ENCODE data around the gene FRG1. TPM values are rescaled to one million over a fixed set of nuclear protein-coding genes. Genes with fewer than 3 reads are reported as not detected.
"Not testable (repeated sequence)": the region's sequence is repeated elsewhere in the genome, so short reads cannot be mapped to it uniquely, and the experiment has no call there.

FRG1 gene
- 28.9 TPM for polyA plus RNA-seq (2013, experiment 1 of 2; ENCODE audit: insufficient read length)
- 22.0 TPM for polyA plus RNA-seq (2013, experiment 2 of 2; ENCODE audit: insufficient read length)

GRCh38 chr4:189940178-189941004 lies at the start of gene FRG1:
FRG1 (plus strand) TSS chr4:189940872; CDS start chr4:189941010, 138 bp downstream.
- DNase-seq = peak; percentile 94

DNA sequence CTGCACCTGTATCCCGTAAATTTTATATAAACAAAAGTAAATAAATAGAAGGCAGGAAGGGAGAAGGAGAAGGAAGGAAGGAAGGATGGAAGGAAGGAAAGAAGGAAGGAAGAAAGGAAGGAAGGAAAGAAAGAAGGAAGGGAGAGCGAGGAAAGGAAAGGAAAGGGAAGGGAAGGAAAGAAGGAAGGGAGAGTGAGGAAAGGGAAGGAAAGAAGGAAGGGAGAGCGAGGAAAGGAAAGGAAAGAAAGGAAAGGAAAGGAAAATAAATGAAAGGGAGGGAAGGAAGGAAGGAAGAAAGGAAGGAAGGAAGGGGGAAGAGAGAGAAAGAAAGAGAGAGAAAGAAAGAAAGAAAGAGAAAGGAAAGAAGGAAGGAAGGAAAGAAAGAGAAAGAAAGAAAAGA lies 43.0 kb upstream of the FRG1 start:
- no peak for DNase-seq

DNA sequence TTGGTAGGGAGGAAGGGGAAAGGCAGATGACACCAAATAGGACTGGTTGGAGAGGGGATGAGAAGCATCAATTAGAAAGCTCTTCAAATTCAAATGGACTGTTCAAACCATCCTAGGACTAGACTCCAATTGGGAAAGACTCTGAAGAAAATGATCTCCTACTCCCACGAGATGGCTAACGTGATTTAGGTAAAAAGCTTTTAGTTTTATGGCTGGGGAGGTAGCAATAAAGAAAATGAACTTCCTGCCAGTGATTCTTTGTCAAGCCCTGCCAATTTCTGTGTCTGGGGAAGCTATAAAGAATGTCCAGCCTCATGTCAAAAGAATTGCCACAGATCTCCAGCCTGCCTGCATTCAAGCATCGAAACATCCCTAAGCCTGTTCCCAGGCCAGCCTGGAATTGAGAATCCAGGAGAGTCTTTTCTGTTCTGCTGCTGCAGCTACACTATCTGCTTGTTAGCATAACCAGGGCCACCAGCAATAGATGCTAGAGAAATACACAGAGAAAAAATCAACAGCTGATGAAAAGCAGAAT lies 41.1 kb upstream of the FRG1 start:
- DNase-seq = not testable (repeated sequence)

GRCh38 chr4:189904420-189905027 lies 36.1 kb upstream of the FRG1 start:
- DNase-seq = peak; percentile 67

- DNase-seq = no peak
Measured at GRCh38 chr4:189912170-189912569, 28.5 kb upstream of the FRG1 start.

DNA sequence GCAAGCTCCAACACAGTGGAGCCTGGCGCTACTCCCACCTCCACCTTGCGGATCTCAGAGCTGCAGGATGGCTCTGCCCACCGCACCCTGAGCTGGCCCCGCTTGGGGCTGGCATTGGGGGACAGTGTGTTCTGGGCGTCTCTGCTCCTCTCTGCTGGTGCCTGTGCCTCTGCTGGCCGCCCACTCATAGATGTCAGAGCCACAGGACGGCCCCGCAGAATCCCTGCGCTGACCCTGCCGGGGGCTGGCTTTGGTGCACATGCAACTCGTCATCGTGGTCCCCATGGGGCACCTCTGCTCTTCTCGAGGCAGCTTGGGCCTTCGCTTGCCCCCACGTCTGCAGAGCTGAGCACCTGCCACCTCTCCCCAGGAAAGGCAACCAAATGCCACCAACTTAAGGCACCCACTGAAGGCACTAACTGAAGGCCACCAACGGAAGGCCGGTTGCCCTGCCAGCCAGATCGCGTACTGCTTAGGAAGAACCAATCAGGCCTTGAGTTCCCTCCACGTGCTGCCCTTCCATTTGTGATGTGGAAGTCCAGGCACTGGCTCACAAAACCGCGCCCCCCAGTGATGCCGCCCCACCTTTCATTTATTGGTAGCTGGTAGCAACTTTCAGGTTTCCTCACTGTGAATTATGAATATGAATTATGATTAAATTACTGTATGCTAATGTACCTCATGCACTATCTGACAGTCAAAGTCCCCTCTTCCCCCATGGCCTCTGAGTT lies 23.3 kb upstream of the FRG1 start:
- no peak for DNase-seq

GRCh38 chr4:189921058-189921457 lies 19.6 kb upstream of the FRG1 start:
- no peak for DNase-seq

- not testable (repeated sequence) for DNase-seq
Measured at GRCh38 chr4:189926742-189927141, 13.9 kb upstream of the FRG1 start.

GRCh38 chr4:189941005-189941450 lies 356 bp downstream of the FRG1 start:
- no peak for DNase-seq

DNA sequence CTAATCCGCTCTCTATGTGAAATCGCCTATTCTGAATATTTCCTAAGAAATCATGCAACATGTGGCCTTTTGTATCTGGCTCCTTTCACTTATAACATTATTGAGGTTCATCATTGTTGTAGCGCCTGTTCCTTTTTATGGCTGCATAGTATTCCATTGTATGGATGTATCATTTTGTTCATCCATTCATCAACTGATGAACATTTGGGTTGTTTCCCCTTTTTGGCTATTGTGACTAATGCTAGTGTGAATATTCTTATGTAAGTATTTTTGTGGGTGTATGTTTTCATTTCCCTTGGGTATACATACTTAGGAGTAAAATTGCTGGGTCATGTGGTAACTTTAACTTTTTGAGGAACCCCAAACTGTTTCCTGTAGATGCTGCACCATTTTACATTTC lies 1.7 kb downstream of the FRG1 start:
- DNase-seq = not testable (repeated sequence)

GRCh38 chr4:189944077-189944476 lies 3.4 kb downstream of the FRG1 start:
- not testable (repeated sequence) for DNase-seq

DNA sequence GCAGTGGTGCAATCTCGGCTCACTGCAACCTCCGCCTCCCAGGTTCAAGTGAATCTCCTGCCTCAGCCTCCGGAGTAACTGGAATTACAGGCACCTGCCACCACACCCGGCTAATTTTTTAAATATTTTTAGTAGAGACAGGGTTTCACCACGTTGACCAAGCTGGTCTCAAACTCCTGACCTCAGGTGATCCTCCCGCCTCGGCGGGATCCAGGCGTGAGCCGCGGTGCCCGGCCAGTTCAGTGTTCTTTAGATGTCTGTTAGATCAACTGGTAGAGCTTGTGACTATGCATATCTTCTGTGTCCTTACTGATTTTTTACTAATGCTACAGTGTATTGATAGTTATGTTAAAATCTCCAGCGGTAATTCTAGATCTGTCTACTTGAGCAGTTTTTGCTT lies 6.2 kb downstream of the FRG1 start:
- DNase-seq = not testable (repeated sequence)

- not testable (repeated sequence) for DNase-seq
Measured at GRCh38 chr4:189948486-189948885, 7.8 kb downstream of the FRG1 start.

DNA sequence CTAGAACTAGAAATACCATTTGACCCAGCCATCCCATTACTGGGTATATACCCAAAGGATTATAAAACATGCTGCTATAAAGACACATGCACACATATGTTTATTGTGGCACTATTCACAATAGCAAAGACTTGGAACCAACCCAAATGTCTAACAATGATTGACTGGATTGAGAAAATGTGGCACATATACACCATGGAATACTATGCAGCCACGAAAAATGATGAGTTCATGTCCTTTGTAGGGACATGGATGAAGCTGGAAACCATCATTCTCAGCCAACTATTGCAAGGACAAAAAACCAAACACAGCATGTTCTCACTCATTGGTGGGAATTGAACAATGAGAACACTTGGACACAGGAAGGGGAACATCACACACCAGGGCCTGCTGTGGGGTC lies 28.6 kb downstream of the FRG1 start:
- DNase-seq = not testable (repeated sequence)

DNA sequence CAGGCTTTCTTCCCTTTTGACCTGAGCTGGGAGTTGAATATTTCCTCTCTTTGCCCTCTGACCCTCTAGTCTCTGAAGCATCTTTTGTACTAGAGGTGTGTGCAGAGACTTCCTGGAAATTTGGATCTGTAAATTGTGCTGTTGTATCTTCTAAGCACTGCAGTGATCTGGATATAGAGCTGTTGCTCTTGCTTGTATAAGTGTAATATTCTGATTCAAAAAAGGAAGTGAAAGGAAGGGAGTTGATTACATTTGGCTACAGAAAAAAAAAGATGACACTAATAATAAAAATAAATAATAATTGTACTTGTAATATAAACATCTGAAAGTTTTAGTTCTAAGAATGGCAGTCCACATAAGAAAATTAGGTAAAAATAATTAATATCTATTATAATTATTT lies 33.0 kb downstream of the FRG1 start:
- DNase-seq = no peak

DNA sequence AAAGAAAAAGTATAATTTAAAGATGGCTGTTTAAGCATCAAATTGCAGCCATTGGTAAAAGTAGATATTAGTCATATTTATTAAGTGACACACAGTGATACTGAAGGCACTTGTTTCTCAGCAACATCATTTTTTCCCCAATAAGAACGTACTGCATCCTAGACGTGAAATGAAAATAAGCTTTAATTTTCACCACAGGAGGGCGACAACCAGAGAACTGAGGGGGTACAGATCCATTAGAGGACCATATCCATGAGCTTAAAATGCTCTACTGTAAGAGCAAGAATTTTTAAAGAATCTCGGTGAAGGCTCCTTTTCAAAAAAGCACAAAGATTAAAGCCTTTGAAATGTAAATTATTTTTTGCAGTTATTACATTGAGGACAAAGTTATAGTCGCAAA lies 33.4 kb downstream of the FRG1 start:
- no peak for DNase-seq

- no peak for DNase-seq
Measured at GRCh38 chr4:189979196-189980047, 38.8 kb downstream of the FRG1 start.

DNA sequence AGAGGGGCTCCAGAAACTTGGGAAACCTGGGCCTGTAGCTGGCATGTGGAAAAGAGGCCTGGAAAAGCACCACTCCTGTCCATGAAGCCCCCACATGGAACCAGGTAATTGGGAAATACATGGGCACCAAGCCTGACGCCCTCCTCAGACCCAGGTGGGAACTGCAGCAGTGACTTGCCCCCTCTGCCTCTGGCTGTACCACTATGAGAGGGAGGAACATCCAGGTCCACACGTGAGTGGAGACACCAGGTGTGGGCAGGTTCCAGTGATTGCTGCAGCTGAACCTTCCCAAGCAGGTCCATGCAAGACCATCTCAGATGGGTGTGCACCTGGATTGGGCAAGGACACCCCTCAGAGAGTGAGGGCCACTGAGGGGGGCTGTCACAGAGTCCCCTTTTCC lies 39.6 kb downstream of the FRG1 start:
- DNase-seq = not testable (repeated sequence)

DNA sequence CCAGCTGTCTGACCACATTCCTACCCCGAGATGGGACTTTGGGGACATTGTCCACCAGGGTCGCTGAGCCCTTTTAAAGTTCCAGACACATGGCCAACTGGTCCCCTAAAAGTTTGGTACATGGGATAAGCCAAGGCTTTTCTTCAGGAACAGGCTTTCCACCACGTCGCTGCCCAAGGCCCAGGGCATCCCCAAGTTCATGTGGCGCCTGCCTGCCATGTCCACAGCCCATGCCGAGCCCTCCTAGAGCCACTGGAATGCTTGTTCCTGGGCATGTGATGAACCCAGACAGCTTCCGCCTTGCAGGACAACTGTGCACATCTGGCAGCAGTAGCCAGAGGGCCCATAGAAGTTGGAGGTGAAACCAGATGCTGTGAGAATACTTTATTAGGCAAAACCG lies 41.3 kb downstream of the FRG1 start:
- DNase-seq = no peak

DNA sequence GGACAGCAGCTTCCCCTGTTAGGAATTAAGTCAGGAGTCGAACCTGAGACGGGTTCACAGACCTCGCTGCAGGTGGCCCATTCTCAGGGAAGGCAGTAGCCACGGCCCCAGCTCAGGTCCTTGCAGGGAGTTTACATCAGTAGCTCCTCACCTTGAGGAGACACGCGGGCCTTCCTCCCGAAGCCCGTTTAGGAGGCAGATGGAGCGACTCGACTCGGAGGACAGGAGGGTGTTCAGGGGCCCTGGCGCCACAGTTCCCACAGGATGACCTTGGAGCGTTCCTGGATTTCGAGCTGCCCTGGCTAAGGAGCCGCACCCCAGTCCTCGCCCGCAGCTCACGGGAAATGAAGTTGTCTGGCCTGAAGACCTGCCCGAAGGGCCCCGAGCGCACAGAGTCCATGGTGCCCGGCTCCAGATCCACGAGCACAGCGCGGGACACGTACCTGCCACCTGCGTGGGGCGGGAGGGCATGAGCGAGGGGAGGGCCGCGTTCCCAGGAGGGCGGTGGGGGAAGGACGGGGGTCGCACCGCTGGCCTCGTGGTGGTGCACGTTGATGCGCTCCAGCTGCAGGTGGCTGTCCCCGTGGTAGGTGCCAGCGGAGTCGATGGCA lies 43.3 kb downstream of the FRG1 start:
- not testable (repeated sequence) for DNase-seq

DNA sequence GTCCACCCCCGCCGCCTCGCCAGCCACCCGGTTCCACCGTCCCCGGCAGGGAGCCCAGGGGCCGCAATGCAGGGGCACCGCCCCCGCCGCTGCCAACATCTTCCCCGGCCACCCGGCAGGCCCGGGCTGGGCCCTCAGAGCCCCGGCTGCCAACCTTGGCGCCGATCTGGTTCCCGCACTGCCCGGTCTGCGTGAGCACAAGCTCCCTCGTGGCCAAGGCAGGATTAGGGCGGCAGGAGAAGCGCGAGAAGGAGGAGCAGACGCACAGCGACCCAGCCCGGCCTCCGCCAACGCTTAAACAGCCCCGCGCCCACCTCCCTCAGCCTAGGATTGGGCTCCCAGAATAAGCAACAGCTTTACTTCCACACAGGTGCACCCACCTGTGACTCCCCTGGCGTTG lies 44.0 kb downstream of the FRG1 start:
- DNase-seq = not testable (repeated sequence)
